NCI-H1417 (cell line): ENCODE measurements around the gene MORC4.

Source experiments
- DNase-seq, 3 experiments: peaks; one replicate each; lab custom pipeline; 2025; lab: John Stamatoyannopoulos, UW

Gene MORC4

DNA sequence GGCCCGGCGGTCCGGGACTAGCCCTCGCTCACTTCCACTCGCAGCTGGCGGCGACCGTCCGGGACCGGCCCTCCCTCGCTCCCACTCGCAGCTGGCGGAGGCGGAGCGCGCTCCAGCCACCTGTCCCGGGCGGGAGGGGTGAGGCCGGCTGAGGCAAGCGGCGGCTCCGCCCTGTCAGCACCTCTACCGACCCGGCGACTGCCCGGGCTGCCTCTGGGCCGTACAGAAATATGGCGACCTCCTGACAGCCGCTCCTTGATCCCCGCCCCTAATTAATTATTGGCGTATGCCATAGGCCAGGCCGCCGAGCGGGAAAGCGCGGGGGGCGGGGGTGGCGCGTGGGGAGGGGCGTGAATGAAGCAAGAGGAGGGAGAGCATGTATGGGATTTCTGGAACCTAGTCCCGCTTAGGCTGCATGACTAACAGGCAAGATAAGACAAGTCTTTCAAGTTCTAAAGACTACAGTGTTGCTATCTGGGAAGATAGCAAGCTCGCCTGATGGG is at the start of gene MORC4:
TSS of gene MORC4 (minus strand) at position 200 of the 503 bp plus-strand sequence. CDS start 243 bp downstream, outside the sequence.
- peak; percentile 72 to 87 (median 80) for DNase-seq

GRCh38 chrX:107047622-107048021 is 47.6 kb upstream of the MORC4 start:
- DNase-seq = no peak

GRCh38 chrX:107029752-107030151 is 29.7 kb upstream of the MORC4 start:
- no peak for DNase-seq

GRCh38 chrX:107025545-107025944 is 25.5 kb upstream of the MORC4 start:
- DNase-seq = peak; percentile 7 to 64 (median 13)

DNA sequence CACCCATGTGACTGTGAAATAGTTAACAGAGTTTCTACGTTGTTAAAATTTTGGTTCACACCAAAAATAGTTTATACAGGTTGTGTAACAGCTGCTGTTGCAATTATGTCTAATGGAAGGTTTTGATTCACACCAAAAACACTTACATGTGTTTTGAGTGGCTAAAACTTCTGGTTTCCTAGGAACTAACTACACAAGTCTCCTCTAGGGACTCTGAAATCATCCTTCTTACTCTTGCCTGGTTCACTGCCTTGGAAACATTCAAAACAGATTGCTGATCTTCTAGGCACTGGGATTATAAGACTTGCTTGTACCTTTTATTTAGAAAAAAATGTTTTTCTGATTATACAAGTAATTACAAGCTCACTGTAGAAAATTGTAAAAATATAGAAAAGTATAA is 14.9 kb upstream of the MORC4 start:
- peak in 1 of 3 experiments; percentile 13 for DNase-seq

- DNase-seq = no peak
Observed at GRCh38 chrX:107008034-107008433, 8.0 kb upstream of the MORC4 start.

- DNase-seq = peak; percentile 47 to 67 (median 54)
Observed at GRCh38 chrX:106999002-106999975, 723 bp downstream of the MORC4 start.

- DNase-seq = no peak
Observed at GRCh38 chrX:106997611-106998010, 2.4 kb downstream of the MORC4 start.

DNA sequence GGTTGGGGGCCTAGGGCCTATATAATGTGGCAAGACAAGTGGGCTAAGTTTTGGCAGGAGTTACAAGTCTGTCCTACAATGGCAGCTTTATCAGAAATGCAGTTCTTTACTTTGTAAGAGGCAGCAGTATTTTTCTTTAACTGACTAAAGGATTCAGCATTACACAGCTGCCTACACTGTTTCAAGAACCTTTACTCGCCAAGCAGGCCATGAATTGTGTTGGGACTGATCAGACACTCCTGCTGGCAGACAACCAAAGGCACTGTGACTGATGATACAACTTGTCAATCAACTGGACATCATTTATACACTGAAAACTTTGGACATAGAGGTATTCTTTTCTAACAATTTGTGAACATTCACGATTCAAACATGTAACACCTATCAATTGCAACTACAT is 4.3 kb downstream of the MORC4 start:
- DNase-seq = no peak

- DNase-seq = no peak
Observed at GRCh38 chrX:106987488-106987887, 12.5 kb downstream of the MORC4 start.

DNA sequence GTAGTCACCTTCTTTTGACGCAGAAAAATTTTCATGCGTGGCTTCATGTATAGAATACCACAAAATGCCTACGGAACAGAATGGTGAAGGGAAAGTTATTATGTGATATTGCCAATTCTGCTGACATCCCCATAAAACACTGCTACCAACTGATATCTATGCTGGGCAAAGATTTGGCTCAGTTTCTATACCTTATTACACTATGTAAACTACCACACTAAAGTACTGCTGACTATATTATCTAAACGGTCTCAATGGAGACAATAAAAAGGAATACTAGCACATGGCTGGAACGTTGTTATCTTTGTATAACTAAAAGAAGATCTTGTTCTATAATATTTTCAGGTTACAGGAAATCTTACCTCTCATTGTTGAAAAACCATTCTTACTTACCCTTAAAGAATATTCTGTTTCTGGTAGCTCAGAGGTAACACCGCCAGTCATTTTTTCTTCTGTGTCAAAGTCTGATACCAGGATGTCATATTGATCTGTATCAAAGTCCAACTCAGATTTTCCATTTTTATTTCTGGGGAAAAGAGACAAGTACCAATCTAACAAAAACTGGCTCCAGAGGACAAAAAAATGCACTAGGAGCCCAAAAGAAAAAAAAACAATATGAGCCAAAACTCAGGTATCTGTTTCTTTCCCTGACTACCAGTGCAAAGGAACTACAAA is 18.9 kb downstream of the MORC4 start:
- DNase-seq = no peak

DNA sequence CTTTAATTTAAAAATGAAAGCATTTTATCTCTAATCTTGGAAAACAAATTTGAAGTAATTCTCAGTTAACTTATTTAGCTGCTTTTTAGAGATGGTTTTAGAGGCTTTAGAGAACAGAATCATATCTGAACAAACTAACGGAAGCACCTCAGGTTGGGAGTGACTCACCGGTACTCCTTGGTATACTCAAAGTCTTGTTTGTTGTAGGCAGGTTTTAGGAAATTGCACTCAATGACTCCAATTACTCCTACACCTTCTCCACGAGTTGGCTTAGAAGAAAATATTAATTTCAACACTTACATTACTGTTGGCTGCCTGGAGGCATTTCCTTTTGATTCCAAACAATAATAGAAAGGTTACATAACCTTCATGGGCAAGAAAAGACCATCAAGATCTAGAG is 23.6 kb downstream of the MORC4 start:
- no peak for DNase-seq

GRCh38 chrX:106973433-106974149 is 26.4 kb downstream of the MORC4 start:
- DNase-seq = no peak

- DNase-seq = no peak
Observed at GRCh38 chrX:106972896-106973295, 27.1 kb downstream of the MORC4 start.

DNA sequence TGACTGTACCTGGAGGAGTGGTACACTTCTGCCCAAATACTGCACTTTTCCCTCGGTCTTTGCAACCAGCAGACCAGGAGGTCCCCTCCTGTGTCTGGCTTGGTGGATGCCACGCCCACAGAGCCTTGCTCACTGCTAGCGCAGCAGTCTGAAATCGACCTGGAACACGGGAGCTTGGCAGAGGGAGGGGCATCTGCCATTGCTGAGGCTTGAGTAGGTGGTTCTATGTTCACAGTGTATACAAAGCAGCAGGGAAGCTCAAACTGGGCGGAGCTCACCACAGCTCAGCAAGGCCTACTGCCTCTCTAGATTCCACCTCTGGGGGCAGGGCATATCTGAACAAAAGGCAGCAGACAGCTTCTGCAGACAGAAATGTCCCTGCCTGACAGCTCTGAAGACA is 33.5 kb downstream of the MORC4 start:
- peak; percentile 15 to 70 (median 39) for DNase-seq

DNA sequence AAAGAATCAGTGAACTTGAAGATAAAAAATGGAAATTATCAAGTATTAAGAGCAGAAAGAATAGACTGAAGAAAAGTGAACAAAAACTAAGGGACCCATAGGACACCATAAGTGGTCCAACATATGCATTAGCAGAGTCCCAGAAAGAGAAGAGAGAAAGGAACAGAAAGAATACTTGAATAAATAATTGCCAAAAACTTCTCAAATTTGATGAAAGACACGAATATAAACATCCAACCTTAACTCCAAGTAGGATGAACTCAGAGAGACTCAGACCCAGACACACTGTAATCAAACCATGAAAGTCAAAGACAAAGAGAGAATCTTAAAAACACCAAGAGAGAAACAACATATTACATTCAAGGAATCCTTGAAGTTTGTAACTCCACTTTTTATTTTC is 35.7 kb downstream of the MORC4 start:
- no peak for DNase-seq

- DNase-seq = no peak
Observed at GRCh38 chrX:106963111-106963510, 36.9 kb downstream of the MORC4 start.

GRCh38 chrX:106959901-106960300 is 40.1 kb downstream of the MORC4 start:
- DNase-seq = peak in 1 of 3 experiments; percentile 4

DNA sequence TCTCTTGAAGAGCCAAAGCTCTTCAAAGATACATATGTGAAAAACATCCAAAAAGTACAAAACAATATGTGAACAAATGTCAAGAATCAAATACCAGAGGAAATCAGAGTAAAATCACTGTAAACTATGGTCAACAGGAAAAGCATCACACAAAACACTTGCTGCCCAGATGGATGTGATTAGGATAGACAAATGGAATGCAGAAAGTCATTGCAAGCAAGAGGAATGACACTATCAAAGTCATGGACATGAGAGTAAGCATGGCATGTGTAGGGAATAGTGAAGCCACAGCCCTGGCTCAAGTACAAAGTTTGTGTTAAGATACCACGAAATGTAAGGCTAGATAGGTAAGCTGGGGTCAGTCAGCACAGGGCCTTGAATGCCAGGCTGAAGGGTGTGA is 42.2 kb downstream of the MORC4 start:
- no peak for DNase-seq

DNA sequence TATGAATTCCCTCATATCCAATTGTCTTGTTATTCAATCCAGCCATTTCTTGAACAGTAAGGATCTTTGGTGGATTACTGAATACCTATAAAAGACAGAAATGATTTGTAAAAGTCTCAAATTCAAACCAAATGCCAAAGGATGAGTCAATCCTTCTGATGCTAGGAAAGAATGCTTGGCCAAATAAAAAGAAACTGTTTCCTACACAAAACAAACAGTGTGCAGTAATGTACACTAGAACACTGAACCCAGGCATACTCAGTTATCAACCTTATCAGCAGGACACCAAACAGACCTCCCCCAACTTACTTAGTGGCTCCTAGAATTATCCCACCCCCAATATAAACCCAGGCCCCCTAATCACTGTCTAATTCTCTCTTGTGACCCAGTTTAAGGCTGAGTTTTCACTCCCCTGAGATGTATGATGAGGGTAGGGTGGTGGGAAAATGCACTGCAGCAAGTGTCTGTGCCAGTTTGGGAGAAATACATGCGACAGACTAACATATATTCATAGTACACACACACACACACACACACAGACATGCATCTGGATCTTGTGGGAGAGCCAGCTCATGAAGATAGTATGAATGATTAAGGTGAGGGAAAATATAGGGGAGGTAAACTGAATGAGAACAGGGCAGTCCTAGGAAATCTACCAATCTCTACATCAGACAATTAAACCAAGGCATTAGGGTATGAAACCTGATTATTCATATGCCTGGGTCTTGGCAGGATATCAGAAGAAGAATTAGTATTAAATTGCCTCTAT is 44.8 kb downstream of the MORC4 start:
- no peak for DNase-seq

- no peak for DNase-seq
Observed at GRCh38 chrX:106954041-106954440, 46.0 kb downstream of the MORC4 start.
